ENCODE results near the gene CA5A.
"Not testable (repeated sequence)": the region's sequence is repeated elsewhere in the genome, so short reads cannot be mapped to it uniquely, and the experiment has no call there.

DNA sequence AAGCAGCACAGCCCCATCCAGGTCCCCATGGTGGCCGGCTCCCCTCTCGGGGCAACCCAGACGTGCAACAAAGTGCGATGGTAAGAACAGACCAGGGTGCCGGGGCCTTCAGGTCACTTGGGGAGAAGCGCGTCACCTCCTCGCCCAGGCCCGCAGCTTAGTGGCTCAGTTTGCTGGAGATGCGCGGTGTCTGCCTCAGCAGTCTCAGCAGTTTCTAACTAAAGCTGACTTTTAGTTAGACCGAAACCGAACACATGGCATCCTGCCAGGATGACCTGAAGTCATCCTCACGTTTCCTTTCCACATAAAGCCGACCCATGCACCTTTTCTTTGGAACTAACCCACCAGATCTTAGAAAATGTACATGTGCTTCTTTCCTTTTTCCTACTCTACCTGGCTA lies 47.9 kb upstream of the CA5A start:
- not testable (repeated sequence) for TF ChIP-seq POLR2AphosphoS5, POLR2A, EP300 (IDR thresholded peaks at IDR 0.05)

Measured in gastroesophageal sphincter (tissue), 2 donors.